AG09319 (cell line): ENCODE measurements around the gene FOXL3.

Source experiments
- DNase-seq: peaks from one replicate; pipeline ENCODE4 v3.0.0-alpha.2; 2010; ENCODE audit warnings: low read depth; ENCODE audit errors: extremely low read depth
- TF ChIP-seq, protein P1 (sequence below): IDR thresholded peaks from 2 replicates; pipeline ENCODE4 v1.5.1; 2011; ENCODE audit warnings: low read depth, mild to moderate bottlenecking, inconsistent platforms, low read length, moderate library complexity

The FOXL3 gene

DNA sequence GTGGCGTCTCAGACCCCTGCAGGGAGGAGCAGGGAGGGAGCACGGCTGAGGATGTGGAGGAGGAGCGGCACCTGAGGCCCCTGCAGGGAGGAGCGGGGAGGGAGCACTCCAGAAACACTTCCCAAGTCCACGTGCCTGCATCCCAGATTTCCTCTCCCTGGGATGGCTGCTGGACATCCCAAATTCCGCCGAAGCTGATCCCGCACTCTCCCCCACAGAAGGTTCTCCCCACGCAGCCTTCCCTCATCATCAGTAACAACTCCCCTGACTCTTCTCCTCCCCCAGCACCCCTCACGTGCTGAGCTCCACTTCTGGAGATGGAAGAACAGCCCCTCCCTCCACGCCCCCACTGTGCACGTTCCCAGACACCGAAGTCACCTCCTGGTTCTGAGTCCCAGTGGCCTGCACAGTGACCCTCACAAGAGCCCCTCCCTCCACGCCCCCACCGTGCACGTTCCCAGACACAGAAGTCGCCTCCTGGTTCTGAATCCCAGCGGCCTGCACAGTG lies 17.8 kb upstream of the FOXL3 start:
- TF ChIP-seq, protein P1, sequence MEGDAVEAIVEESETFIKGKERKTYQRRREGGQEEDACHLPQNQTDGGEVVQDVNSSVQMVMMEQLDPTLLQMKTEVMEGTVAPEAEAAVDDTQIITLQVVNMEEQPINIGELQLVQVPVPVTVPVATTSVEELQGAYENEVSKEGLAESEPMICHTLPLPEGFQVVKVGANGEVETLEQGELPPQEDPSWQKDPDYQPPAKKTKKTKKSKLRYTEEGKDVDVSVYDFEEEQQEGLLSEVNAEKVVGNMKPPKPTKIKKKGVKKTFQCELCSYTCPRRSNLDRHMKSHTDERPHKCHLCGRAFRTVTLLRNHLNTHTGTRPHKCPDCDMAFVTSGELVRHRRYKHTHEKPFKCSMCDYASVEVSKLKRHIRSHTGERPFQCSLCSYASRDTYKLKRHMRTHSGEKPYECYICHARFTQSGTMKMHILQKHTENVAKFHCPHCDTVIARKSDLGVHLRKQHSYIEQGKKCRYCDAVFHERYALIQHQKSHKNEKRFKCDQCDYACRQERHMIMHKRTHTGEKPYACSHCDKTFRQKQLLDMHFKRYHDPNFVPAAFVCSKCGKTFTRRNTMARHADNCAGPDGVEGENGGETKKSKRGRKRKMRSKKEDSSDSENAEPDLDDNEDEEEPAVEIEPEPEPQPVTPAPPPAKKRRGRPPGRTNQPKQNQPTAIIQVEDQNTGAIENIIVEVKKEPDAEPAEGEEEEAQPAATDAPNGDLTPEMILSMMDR = no peak
- DNase-seq = no peak

DNA sequence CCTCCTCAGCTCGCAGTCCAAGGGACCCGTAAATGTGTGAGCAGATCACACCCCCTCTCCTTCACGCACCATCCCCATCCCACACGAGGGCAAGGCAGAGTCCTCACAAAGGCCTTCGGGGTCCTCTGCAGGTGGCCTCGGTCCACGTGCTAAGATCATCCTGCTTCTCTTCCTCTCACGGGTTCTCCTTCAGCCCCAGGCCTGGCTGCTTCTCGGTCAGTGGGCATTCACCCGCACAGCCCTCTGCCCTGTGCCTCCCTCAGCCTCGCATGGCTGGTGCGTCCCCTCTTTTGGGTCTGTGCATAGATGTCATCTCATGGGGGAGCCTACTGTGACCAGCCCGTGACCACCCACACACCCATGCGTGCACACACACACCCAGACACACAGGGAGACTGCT lies 17.3 kb upstream of the FOXL3 start:
- TF ChIP-seq, protein P1 = no peak

DNA sequence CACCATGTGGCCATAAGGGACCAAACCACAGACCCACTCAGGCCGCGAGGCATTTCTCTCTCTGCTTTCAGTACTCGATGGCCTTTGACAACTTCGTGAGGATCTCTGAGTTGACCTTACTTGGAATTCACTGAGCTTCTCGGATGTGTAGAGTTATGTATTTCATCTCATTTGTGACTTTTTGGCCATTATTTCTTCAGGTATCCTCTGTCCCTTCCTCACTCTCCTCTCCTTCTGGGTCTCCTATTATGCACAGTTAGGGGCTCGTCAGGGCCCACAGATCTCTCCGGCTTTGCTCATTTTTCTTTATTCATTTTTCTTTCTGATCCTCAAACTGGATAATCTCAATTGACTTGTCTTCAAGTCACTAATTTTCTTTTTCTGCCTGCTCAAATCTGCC lies 16.6 kb upstream of the FOXL3 start:
- TF ChIP-seq, protein P1 = no peak
- DNase-seq = no peak

More for the DNA sequence above, 17.3 kb upstream of the FOXL3 start:
- no peak for DNase-seq

DNA sequence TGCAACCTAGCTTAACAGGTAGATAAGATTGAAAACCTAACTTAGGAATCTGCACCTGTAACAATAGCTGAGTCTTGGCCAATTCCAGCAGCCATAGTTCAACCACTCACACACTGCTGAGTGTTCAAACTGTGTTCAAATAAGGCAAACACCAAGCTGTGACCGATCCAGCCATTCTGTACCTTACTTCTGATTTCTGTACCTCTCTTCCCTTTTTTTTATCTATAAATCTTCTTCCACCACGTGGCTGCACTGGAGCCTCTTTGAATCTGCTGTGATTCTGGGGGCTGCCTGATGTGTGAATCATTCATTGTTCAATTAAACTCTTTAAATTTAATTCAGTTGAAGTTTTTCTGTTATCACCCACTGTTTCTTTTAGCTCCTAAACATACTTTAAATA lies 15.7 kb upstream of the FOXL3 start:
- TF ChIP-seq, protein P1 = no peak

DNA sequence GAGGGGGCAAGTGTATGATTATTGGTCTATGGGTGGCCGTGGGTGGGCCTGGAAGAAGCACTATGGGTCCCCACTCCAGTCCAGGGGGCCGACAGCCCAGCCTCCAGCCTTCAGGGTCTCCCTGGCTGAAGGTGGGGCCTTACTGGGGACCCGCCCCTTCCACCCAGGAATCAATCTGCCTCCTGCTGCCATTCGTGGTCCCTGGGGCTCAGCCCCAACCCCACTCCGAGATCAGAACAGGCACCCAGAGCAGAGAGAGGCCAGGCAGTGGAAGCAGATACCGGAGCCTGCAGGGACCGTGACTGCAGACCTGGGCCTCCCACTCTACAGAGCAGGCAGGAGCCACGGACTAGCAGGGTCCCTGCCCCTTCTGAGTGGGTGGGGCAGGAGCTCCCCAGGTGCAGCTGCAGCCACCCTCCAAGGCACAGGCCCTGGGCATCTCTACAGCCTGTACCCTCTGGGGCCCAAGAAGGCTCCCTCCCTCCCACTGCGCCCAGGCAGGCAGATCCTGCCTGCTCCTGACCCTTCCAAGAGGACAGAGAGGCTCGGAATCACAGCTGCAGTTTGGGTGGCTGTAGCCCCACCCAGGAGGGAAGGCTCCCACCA lies 13.6 kb upstream of the FOXL3 start:
- TF ChIP-seq, protein P1 = no peak
- no peak for DNase-seq

More for the DNA sequence above, 15.7 kb upstream of the FOXL3 start:
- DNase-seq = no peak

DNA sequence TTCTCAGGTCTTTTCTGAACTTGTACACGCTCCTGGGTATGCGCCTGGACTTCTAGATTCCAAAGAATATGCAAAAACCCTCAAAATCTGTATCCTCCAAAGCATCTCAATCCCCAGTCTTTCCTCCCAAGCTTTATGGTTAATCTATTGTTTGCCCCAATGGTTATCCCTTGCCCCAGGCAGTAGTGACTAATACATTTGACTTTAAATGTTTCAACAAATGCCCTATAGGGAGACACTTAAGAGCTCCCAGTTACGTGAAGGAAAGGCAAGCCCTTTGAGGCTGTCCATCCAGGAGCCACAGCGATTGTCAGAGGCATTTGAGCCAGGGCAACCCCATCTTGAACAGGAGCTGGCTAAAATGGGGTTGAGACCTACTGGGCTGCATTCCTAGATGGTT lies 12.7 kb upstream of the FOXL3 start:
- TF ChIP-seq, protein P1 = no peak
- no peak for DNase-seq

DNA sequence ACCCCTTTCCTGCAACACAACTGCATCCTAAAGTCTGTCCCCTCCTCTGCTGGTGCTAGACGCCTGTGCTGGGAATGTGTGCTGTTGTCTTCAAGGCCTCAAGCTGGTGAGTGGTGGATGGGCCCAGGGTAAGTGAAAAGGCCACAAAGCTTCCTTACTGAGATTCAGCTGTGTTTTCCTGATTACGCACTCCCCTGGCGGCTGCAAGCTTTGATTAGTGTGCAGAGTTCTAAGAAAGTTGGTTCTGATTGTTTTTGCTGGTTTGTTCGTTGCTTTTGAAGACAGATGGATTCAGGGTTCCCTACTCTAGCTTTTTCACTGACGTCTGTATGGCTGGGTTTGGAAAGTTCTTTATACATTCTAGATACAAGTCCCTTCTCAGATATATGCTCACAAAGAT lies 11.9 kb upstream of the FOXL3 start:
- DNase-seq = no peak
- TF ChIP-seq, protein P1 = no peak
